B cell (primary cell): ENCODE results near the gene GNAI3. TPM values are rescaled to one million over a fixed set of nuclear protein-coding genes. Genes with fewer than 3 reads are reported as not detected.

ENCODE experiments used
- ATAC-seq: fragments of 200-7000 bp; cut with Tn5 transposase; one replicate; pipeline ENCODE4 v1.10.0; 2021; ENCODE audit warnings: low read depth, mild to moderate bottlenecking, moderate number of reproducible peaks, moderate library complexity
- CTCF ChIA-PET: fragments of 350-600 bp; sonication (Branson Sonifier 250); formaldehyde crosslinking; loops from one replicate; lab custom pipeline; 2021; ENCODE audit warnings: antibody characterized with exemption, inconsistent platforms; lab: Charles Lee
- POLR2A ChIA-PET: fragments of 350-600 bp; sonication (Branson Sonifier 250); formaldehyde crosslinking; loops from one replicate; lab custom pipeline; 2021; ENCODE audit warnings: antibody characterized with exemption; lab: Charles Lee
- DNase-seq: peaks from one replicate; pipeline ENCODE4 v3.0.0; 2013
- H2AFZ ChIP-seq: 2 replicates; pipeline ENCODE4 v1.6.1; 2012; ENCODE audit warnings: mild to moderate bottlenecking, low read depth, low read length; ENCODE audit not compliant: insufficient read depth, poor library complexity, severe bottlenecking
- H3K27ac ChIP-seq, 2 donors: 1 replicate in 1 of 2; 2 replicates in 1 of 2; pipeline ENCODE4 v1.5.1; 2012 to 2013; ENCODE audit warnings: low read length in 2 of 2, mild to moderate bottlenecking in 2 of 2, moderate library complexity in 1 of 2
- H3K27me3 ChIP-seq, 4 experiments: fragments of 200-600 bp in 1 of 4; sonication (generic) in 1 of 4; replicated peaks in 1 of 4; 1 replicate in 2 of 4; 2 replicates in 2 of 4; pipeline versions ENCODE4 v1.6.1 to v1.7.0; 2013 to 2016; ENCODE audit warnings: low read length in 3 of 4, mild to moderate bottlenecking in 2 of 4, mixed read lengths in 1 of 4, moderate library complexity in 1 of 4; ENCODE audit not compliant: insufficient read depth in 4 of 4, control insufficient read depth in 3 of 4; ENCODE audit errors: control extremely low read depth in 1 of 4
- H3K36me3 ChIP-seq, 2 experiments: replicated peaks in 1 of 2; 1 replicate in 1 of 2; 2 replicates in 1 of 2; pipeline versions ENCODE4 v1.6.1 to v1.7.1; 2013; ENCODE audit warnings: low read length in 1 of 2; ENCODE audit not compliant: insufficient read depth in 2 of 2, control insufficient read depth in 1 of 2; ENCODE audit errors: control extremely low read depth in 1 of 2, extremely low read depth in 1 of 2
- H3K4me1 ChIP-seq, 2 donors: fragments of 200-600 bp in 1 of 2; sonication (generic) in 1 of 2; 1 replicate in 1 of 2; 2 replicates in 1 of 2; pipeline versions ENCODE4 v1.5.1 to v1.6.1; 2013 to 2017; ENCODE audit warnings: low read length in 2 of 2; ENCODE audit not compliant: control insufficient read depth in 2 of 2, insufficient read depth in 2 of 2
- H3K4me2 ChIP-seq: replicated peaks from 2 replicates; pipeline ENCODE3; 2012; ENCODE audit warnings: mild to moderate bottlenecking, low read depth, low read length; ENCODE audit not compliant: poor library complexity, severe bottlenecking
- H3K4me3 ChIP-seq, 5 experiments: fragments of 200-600 bp in 1 of 5; sonication (generic) in 1 of 5; 1 replicate in 3 of 5; 2 replicates in 2 of 5; pipeline versions ENCODE4 v1.5.1 to v1.7.0; 2011 to 2016; ENCODE audit warnings: low read length in 4 of 5, mild to moderate bottlenecking in 4 of 5, low read depth in 2 of 5, control low read depth in 1 of 5, moderate library complexity in 1 of 5; ENCODE audit not compliant: insufficient read depth in 1 of 5; ENCODE audit errors: control extremely low read depth in 1 of 5, extremely low read depth in 1 of 5
- H3K79me2 ChIP-seq: fragments of 200-600 bp; sonication (generic); one replicate; pipeline ENCODE4 v1.6.0; 2016; ENCODE audit warnings: low read length; ENCODE audit not compliant: control insufficient read depth, insufficient read depth
- H3K9ac ChIP-seq: fragments of 200-600 bp; sonication (generic); 2 replicates; pipeline ENCODE4 v1.6.1; 2017; ENCODE audit warnings: mild to moderate bottlenecking, low read length, moderate library complexity
- H3K9me3 ChIP-seq, 3 donors: one replicate each; pipeline versions ENCODE4 v1.6.1 to v1.7.1; 2013; ENCODE audit warnings: low read length in 2 of 3; ENCODE audit not compliant: control insufficient read depth in 2 of 3, insufficient read depth in 1 of 3; ENCODE audit errors: control extremely low read depth in 1 of 3
- H4K20me1 ChIP-seq: 2 replicates; pipeline ENCODE4 v1.6.0; 2012; ENCODE audit warnings: mild to moderate bottlenecking, low read length; ENCODE audit not compliant: insufficient read depth, control insufficient read depth, poor library complexity, severe bottlenecking
- H3K27ac Mint-ChIP-seq: one replicate; pipeline ENCODE4 v1.8.0; 2021; ENCODE audit warnings: mixed read lengths
- H3K27me3 Mint-ChIP-seq: one replicate; pipeline ENCODE4 v1.8.0; 2021; ENCODE audit warnings: mixed read lengths
- H3K4me1 Mint-ChIP-seq: one replicate; pipeline ENCODE4 v1.8.0; 2021; ENCODE audit warnings: mixed read lengths
- H3K4me3 Mint-ChIP-seq: one replicate; pipeline ENCODE4 v1.8.0; 2021; ENCODE audit warnings: mixed read lengths
- H3K9me3 Mint-ChIP-seq: one replicate; pipeline ENCODE4 v1.8.0; 2022; ENCODE audit warnings: mixed read lengths; ENCODE audit not compliant: insufficient read depth
- EZH2 ChIP-seq: IDR thresholded peaks from 2 replicates; pipeline ENCODE4 v1.6.1; 2012; ENCODE audit warnings: borderline replicate concordance, low read depth, mild to moderate bottlenecking, moderate library complexity, low read length; ENCODE audit not compliant: insufficient read depth, poor library complexity, severe bottlenecking
- WGBS: methylation state at CpG from one replicate; pipeline ENCODE4 v1.1.5; 2013; ENCODE audit warnings: missing lambda C conversion rate; ENCODE audit not compliant: insufficient coverage; 5-methylcytosine and 5-hydroxymethylcytosine counted together
- intact Hi-C: fragments of 100-400 bp; cut with micrococcal nuclease; formaldehyde crosslinking; loops from one replicate; pipeline ENCODE4 v1.10.0; 2022
- polyA plus RNA-seq: library from polyadenylated mRNA; depleted of rRNA; stranded (reverse); fragments of >200 nt; gene quantifications from 2 replicates; pipeline ENCODE4 v1.2.3, GENCODE V29; 2012
- total RNA-seq, 2 donors: library from RNA; stranded (reverse); fragments of 120-200 nt in 1 of 2; gene quantifications; 1 replicate in 1 of 2; 2 replicates in 1 of 2; pipeline versions ENCODE4 v1.2.3 to v1.2.4, GENCODE V29; 2013 to 2022
- TF ChIP-seq, protein P1 (sequence below): fragments of 200-600 bp; IDR thresholded peaks from one replicate; pipeline ENCODE4 v1.8.0; 2022; ENCODE audit warnings: antibody characterized with exemption, mild to moderate bottlenecking

The GNAI3 gene
- total and polyA plus RNA-seq, 2 donors (not counting 1 experiment from before 2014, with no cell fraction given), result 1.6 to 8.5 TPM

DNA sequence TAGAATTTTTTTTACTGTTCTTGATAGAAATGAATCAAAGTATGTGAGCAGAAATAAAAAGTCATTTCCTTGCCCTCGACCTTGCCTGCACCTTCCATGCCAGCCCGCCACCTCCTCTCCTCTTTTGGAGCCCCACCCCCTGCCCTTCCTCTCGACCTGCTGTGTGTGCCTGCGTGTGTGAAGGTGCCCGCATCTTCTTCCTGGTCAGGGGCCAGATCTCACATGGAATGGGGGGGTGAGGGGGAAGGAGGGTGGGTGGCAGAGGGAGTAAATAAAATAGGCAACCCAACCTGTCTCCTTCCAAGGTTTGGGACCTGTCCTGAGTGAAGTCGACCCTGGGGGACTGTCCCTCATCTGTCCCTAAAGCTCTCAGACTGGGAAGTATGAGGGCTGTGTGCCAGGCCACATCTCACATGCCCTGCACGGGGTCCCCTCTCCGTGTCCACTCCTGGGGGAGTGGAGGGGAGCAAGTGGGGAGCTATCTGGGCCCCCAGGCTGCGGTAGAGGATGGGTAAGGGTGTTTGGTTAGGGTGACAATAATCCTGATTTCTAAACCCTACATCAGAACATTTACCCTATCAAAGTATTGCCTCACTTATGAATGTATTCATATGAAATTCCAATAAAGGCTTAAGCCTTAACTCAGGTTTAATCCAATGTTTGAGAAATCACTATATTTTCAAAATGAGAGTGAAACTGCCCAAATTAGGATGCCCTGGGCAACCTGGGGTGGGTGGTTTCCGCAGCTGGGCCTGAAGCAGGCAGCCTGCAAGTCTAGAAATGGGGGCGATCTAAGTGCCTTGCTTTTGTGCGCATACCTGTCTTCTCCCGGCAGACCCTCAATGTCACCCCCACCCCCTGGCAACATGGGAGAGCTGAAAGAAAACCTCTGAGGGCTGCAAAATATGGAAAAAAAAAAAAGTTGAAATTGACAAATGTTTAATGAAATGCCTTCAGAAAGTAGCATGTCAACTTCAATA, 86.6 kb downstream of the GNAI3 start:
- no peak overlapping the region for H3K4me3 Mint-ChIP-seq
- H4K20me1 ChIP-seq, result no peaks in the 10 kb centered on the region
- ChIA-PET CTCF (interaction anchor here (1.0 to 16.5 kb wide), 6 partner anchors 11 to 139 kb away, joined by 3 to 276 read pairs (median 8); partner anchors contain the start of genes AMPD2, GNAT2, GPR61 and GSTM1), POLR2A (interaction anchor here (0.8 kb wide), 1 partner anchor 87 kb away, joined by 4 read pairs; the partner anchor contains the start of gene GNAI3)
- H3K27ac ChIP-seq, result no peak overlapping the region
- no peaks in the 10 kb centered on the region for H3K9me3 Mint-ChIP-seq
- peaks cover 0 to 3% of the 10 kb centered on the region in 2 donors for H3K4me1 ChIP-seq
- H3K27ac Mint-ChIP-seq, result no peak overlapping the region
- H3K4me1 Mint-ChIP-seq, result peaks cover 6% of the 10 kb centered on the region
- peaks cover 1% of the 10 kb centered on the region for H3K27me3 Mint-ChIP-seq
- no peaks in the 10 kb centered on the region for H3K79me2 ChIP-seq
- ATAC-seq (no peak), DNase-seq (peak; percentile 5)
- intact Hi-C loops, result no loop called here
- no peak for TF ChIP-seq EZH2
- TF ChIP-seq, protein P1, sequence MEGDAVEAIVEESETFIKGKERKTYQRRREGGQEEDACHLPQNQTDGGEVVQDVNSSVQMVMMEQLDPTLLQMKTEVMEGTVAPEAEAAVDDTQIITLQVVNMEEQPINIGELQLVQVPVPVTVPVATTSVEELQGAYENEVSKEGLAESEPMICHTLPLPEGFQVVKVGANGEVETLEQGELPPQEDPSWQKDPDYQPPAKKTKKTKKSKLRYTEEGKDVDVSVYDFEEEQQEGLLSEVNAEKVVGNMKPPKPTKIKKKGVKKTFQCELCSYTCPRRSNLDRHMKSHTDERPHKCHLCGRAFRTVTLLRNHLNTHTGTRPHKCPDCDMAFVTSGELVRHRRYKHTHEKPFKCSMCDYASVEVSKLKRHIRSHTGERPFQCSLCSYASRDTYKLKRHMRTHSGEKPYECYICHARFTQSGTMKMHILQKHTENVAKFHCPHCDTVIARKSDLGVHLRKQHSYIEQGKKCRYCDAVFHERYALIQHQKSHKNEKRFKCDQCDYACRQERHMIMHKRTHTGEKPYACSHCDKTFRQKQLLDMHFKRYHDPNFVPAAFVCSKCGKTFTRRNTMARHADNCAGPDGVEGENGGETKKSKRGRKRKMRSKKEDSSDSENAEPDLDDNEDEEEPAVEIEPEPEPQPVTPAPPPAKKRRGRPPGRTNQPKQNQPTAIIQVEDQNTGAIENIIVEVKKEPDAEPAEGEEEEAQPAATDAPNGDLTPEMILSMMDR, result no peak
- H3K4me2 ChIP-seq, result no peak overlapping the region
- peaks cover 0 to 2% (median 0%) of the 10 kb centered on the region in 4 experiments for H3K27me3 ChIP-seq
- WGBS, result 65% methylated on average over 2 of the region's 13 CpGs
- H3K36me3 ChIP-seq, result peaks cover 0 to 13% of the 10 kb centered on the region in 2 experiments
- H3K9ac ChIP-seq, result no peak overlapping the region
- no peak overlapping the region for H3K4me3 ChIP-seq
- no peak overlapping the region for H2AFZ ChIP-seq
- H3K9me3 ChIP-seq, result no peaks in the 10 kb centered on the region

DNA sequence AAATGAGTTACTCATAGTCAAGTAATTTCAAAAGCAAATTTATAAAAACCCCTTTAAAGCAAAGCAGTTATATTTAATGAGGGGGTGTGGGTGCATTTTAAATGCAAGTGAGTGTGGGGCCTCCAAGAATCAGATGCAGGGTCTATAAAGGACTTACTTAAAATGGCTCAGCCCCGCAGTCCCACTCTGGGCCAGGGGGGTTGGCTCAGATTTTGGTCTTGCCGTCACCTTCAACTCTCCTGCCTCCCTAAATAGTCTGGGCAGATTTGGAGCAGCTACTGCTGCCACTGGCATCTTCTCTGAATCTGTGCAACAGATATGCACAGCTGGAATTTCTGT, 87.4 kb downstream of the GNAI3 start:
- Histone ChIP-seq H3K36me3 (peaks cover 0 to 10% of the 10 kb centered on the region in 2 experiments), H3K4me3 (no peak overlapping the region), H3K9me3 (no peaks in the 10 kb centered on the region), H3K4me2 (no peak overlapping the region), H3K27me3 (peaks cover 0 to 2% (median 0%) of the 10 kb centered on the region in 4 experiments), H2AFZ (no peak overlapping the region), H3K79me2 (no peaks in the 10 kb centered on the region), H3K27ac (no peak overlapping the region), H3K9ac (no peak overlapping the region), H3K4me1 (peaks cover 0 to 7% of the 10 kb centered on the region in 2 donors), H4K20me1 (no peaks in the 10 kb centered on the region)
- Mint-ChIP-seq H3K27me3 (peaks cover 4% of the 10 kb centered on the region), H3K9me3 (no peaks in the 10 kb centered on the region), H3K4me3 (no peak overlapping the region), H3K27ac (no peak overlapping the region), H3K4me1 (peaks cover 10% of the 10 kb centered on the region)
- WGBS, result 100% methylated on average over 2 of the region's 2 CpGs
- DNase-seq (peak; percentile 2), ATAC-seq (no peak)
- ChIA-PET CTCF (interaction anchor here (0.9 to 16.5 kb wide), 7 partner anchors 10 to 349 kb away, joined by 3 to 276 read pairs (median 4); partner anchors contain the start of genes AHCYL1, AMPD2, GNAT2 and GPR61), POLR2A (interaction anchor here (0.8 kb wide), 1 partner anchor 88 kb away, joined by 4 read pairs; the partner anchor contains the start of gene GNAI3)
- no peak for TF ChIP-seq EZH2
- TF ChIP-seq, protein P1, result no peak
- intact Hi-C loops, result no loop called here
